Stimulated activated CD8-positive, alpha-beta memory T cell treated with anti-CD3 and anti-CD28 coated beads, Interleukin-4, amount 100 ng/mL, for 24 hours (primary cell): ENCODE measurements around the gene CLASP2.
"Not testable (repeated sequence)": the region's sequence is repeated elsewhere in the genome, so short reads cannot be mapped to it uniquely, and the experiment has no call there.

Source experiments
- DNase-seq: peaks from one replicate; pipeline ENCODE4 v3.0.0-alpha.2; 2020; ENCODE audit warnings: low read depth

The CLASP2 gene

DNA sequence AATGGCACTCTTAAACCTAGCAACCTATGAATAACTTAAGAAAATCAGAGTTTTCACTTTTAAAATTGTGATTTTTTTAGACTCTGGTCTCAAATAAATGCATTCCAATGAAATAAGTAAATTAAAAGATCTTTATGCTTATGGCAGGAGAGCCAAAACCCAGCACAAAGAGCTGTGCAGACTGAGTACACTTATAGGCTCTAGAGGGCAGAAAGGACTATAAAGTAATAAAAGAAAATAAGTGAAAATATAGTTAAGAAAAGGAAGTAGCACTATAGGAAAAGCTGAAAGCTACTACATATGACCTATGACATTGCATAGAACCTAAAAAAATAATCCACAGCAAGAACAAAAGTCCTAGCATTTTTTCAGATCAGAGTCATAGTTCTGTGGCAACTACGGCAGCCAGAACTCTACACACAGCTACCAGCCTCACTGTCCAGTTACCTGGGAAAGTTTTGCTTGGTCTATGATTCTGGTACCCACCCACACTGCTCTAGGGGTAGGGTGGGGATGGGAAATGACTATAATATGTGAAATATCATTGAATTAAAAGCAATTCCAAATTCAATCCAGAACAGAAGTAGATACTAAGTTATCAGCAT, 30.5 kb downstream of the CLASP2 start:
- no peak for DNase-seq

DNA sequence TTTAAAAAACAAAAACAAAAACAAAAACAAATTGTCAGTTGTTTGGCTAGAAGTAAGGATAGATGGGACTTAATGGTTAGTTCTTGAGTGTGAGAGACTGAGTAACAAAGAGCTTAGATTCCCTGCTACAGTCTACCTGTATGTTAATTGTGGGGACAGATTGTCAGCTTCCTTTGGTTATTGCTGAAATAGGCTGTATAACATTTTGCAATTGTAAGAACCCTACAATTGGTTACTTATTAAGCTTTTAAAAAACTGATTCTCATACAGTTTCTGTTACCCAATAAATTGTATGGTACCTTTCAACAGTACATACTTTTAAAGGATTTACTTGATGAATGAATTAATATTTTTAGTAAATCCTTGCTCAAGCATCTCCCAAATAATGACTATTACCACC, 35.3 kb downstream of the CLASP2 start:
- DNase-seq, result no peak

DNA sequence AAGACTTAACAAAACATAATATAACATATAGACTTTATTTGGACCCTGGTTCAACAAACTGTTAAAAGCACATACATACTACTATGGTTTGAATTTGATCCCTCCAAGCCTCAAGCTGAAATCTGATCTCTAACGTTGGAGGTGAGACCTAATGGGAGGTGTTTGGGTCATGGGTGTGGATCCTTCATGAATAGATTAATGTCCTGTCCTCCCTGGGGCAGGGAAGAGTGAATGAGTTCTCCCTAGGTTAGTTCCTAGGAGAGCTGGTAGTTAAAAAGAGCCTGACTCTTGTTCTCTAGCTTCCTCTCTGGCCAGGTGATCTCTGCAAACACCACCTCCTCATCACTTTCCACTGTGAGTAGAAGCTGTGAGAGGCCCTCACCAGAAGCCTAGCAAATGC, 36.4 kb downstream of the CLASP2 start:
- no peak for DNase-seq

DNA sequence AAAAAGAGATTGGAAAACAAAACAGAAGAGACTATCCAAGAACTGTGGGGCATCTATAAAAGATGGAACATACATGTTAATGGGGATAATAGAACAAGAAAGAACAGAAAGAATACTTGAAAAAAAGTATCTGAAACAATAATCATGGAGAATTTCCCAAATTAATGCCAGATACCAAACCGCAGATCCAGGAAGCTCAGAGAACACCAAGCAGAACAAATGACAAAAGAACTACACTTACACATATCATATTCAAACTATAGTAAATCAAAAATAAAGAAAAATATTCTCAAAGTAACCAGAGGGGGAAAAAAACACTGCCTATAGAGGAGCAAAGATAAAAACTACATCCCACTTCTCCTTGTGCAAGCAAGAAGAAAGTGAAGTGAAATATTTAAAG, 40.0 kb downstream of the CLASP2 start:
- no peak for DNase-seq

DNA sequence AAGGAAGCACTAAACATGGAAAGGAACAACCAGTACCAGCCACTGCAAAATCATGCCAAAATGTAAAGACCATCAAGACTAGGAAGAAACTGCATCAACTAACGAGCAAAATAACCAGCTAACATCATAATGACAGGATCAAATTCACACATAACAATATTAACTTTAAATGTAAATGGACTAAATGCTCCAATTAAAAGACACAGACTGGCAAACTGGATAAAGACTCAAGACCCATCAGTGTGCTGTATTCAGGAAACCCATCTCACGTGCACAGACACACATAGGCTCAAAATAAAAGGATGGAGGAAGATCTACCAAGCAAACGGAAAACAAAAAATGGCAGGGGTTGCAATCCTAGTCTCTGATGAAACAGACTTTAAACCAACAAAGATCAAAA, 44.6 kb downstream of the CLASP2 start:
- not testable (repeated sequence) for DNase-seq

DNA sequence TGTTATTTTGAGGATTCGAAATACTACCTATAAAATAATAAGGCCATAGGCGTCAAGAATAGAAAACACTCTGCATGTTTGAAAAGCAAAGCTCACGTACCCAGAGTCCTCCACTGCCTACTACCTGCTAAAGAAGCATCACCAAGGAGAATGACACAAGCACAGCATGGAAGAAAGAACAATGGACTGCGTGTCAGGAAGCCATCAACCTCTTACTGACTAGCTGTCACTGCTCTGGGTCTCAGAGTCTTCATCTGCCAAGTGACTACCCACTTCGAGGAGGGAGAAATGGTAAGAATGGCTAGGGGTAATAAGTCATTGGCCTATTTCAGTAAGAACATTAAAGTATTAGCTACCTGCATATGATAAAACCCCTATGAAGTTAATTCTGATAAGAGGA, 49.4 kb downstream of the CLASP2 start:
- DNase-seq, result no peak

DNA sequence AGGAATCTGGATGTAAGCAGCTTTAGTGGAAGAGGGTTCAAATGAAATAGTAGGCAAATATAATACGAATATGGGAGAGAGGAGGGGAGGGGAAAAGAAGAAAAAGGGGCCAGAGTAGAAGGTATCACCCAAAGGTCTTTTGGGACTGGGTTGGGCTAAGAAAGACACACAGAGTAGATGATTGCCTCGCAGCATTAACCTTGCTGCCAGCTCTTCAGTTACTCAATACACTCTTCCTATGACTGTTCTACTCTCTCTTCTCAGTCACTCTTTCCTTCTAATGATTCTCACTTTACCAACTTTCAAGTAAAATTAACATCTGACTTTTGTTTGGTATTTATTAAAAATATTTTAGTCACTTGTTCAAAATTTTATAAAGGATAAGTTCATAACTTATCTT, 52.8 kb downstream of the CLASP2 start:
- no peak for DNase-seq

DNA sequence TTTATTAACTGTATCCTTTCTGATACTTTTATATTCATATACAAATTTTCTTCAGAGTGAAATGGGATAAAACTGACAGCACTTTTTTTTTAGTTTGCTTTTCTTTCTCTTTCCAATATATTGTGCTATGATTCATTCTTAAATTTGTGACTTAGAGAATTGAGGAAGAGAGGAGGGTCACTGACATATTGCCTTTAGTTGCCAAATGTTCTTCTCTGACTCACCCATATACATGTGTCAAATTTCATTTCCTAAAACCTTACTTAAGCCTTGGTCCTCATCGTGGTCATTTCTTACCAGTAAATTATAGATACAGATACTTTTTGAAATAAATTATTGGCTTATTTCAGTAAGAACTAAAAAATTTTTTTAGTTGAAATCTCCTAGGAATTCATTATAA, 53.9 kb downstream of the CLASP2 start:
- no peak for DNase-seq

DNA sequence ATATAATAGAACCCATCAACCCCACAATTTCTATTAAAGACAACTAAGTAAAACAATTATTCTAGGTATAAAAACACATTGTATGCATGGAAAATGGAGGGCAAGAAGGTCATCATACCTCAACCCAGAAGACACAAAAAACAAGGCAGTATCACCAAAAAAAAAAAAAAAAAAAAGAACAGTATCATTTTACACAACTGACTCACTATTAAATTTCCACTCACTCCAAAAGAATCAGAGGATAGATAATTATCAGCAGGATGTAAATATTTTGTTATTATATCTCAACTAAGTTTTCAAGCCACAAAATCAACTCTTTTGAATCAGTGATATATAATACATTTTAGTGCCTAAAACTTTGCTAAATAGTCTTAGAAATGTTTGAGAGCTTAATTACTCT, 55.0 kb downstream of the CLASP2 start:
- no peak for DNase-seq

DNA sequence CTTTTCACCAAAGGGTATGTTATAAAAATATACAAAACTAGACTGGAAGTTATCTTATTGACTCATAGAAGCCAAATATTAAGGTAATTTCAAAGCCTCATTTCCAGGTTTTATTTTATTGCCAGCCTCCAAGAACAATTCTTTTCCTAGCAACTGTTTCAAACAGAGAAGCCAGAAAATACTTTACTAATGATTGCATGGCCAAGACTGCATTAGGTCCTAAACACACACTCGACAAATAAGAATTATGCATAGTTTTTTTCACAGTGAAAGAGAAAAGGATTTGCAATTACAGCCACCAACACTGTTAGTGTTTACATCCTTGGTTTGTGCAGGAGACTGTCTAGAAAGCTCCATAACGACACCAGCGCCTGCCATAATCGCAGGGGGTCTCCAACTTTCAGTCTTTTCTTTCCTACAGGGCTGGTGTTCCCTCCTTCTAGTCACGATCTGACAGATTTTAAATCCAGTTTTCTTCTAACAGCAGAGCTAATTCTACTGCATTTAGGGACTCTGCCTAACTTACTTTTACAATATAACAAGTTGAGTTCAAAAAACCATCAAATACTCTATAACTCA, 58.1 kb downstream of the CLASP2 start:
- DNase-seq, result no peak

DNA sequence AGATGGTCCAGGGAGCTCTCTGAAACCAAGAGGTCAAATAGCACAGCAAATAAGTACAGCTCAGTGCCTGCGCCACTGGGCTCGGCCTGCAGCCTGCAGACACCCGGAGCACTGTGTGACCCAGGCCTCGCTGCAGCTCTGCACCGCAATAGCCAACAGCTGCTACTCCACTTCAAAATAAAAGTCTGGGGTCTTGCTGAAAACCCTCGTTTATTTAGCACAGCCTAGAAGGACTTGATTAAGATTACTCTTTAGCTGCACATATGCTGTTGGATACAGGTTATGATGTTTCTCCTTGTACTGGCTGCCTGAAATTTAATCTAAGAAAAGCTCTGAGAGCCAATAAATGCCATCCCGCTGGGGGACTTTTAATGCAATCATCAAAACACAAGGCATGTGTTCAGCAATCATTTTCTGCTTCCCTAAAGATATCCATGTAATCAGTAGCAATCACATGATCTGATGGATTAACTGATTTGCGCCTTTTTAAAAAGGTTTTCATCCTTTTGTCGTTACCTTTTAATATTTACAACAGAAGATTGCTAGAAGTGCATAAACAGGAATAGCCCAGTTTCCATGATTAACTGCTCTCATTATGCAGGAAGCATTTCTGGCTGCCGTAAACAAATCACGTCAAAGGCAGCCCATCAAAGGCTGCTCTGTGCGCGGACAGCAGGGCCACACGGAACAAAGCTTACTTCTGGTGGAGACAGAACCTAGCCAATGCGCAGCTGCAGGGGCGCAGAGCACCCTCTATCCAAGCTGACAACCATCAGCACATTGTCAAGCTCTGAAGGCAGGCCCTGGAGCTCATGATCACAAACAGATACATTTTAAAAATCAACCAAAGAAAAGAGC, 58.8 kb downstream of the CLASP2 start:
- DNase-seq, result no peak

DNA sequence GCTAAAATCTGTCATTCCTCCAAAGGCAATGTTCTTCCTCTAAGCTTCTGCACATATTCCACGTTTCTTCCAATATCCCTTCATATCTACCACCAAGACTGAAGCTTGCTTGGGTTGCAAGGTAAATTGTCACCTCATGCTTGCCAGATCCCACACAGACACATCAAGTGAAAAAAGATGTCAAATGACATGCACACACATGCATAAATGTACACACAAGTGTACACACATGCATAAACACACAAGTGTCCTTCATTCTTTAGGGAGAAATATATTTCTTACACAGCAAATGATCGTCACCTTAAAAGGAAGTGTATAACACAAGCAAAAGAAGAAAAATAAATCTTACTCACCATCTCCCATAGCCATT, 59.4 kb downstream of the CLASP2 start:
- DNase-seq, result no peak

DNA sequence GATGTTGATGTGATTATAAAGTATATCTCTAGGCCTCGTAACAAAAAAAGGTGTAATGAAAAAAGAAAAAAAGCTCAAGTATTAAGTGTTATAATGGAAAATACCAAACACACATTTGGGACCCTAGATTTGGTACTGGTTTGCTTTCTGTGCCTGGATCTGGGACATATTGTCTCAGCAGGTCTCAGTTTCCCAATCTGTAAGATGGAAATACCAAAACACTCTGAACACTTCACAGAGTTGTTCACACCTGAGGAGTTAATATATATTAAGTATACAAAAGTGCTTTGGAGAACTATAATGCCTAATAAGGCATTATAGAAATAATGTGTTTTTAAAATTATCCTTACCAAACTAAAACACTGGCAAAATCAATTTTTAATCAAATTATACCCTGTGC, 60.0 kb downstream of the CLASP2 start:
- DNase-seq, result no peak

DNA sequence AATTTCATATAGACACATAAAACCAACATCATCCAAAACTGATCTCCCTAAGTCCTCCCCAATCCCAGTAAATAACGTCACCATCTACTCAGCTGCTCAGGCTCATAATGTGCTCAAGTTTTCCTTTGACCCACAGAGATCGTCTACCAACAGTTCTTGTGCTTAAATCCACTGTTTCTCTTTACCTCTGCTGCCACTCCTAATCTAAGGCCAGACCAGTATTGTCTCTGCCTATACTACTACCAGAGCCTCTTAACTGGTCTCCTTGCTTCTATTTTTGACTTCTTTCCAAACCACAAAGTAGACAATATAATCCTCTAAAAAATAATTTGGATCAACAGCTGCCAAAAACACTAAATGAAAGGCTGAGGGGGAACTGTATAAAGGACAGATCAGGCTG, 65.3 kb downstream of the CLASP2 start:
- DNase-seq, result no peak

DNA sequence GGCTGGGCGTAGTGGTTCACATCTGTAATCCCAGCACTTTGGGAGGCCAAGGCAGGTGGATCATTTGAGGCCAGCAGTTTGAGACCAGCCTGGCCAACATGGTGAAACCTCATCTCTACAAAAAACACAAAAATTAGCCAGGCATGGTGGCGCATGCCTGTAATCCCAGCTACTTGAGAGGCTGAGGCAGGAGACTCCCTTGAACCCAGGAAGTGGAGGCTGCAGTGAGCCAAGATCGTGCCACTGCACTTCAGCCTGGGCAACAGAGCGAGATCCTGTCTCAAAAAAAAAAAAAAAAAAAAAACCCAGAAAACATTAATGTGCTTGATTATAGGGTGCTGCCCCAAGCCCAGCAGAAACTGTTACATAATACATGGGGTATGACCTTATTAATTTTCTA, 67.0 kb downstream of the CLASP2 start:
- not testable (repeated sequence) for DNase-seq

DNA sequence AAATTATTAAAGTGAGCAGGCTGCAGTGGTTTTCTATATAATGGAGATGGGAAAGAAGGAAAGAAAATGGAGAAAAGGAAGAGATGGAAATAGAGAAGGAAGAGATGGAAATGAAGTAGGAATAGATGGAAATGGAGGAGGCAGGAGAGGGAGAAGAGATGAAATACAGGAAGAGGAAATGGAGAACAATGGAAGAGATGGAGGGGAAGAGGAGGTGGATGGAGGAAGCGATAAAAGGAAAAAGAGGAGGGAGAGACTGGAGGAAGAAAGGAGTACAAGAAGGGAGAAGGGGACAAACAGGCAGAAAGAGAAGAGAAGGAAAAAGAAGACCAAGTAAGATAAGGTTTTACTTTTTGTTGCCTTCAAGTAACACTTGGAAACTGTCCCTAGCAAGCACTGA, 67.6 kb downstream of the CLASP2 start:
- DNase-seq, result no peak

DNA sequence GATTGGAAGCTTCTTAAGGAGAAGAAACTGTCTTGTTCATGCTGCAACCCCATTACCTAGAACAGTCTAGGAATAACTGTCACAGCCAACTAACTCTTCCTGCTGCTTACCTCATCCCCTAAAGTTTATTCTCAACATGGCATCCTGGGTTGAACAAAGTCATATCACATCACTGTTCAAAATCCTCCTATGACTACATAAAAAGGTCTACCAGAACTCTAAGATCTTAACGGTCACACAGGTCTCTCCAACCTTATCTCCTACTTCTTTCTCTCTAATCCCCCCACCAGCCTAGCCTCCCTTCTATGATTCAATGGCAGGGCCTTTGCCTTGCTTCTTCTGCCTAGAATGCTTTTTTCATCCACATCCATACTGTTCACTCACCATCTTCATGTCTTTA, 69.3 kb downstream of the CLASP2 start:
- no peak for DNase-seq

DNA sequence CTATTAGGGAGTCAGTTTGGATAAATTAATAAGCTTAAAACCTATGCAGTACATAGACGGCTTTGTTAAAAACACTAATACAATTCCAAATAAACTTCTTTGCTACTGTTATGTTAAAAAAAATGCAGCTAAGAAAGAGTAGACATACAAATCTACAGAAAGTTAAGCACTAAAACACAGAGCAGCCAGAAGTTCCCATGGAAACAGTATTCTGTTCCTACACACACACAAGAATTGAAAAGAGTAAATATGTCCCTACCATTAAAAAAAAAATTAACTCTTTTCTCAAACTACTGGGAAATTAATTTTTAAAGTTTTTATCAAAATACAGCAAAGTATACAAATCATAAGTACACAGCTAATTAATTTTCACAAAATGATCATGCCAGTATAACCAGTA, 71.6 kb downstream of the CLASP2 start:
- DNase-seq, result no peak

DNA sequence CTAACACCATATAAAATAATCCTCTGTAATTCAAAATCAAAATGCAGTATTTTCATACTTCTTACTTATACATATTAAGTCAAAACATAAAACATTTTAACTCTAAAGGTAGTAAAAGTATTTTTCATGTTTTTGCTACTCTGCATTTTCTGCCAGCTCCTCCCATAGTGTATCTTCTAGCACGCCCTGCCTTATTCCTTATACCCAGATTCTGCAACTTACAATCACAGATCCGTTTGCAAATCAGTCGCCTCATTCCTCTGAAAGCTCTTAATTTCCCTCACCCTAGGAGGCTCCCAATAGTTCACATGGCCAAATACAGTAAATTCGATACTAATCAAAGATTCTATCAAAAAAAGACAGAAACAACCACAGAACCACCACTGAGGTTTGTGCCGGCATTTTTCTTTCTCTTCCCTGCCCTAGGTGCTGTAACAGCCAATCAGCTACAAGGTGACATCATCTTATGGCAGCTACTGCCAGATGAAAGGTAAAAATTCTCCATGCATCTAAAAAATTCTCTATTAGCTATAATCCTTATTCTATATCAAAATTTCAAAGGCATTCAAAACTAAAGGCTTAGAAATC, 72.9 kb downstream of the CLASP2 start:
- no peak for DNase-seq

DNA sequence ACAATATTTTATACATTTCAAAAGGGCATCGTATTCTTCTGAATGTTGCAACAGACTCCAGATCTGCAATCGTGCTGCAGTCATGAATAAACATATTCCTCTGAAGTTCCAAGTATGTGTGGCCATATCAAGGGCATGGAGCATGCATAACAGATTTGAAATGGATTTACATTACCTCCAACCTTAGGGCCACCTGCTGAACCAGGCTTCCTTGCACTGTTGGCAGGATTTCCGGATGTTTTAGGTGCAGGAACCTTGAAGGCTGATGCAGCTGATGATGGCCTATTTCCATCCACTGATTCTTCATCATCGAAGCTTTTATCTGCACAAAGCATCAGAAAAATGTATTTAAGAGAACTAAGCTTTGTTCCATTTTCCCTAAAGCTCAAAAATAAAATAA, 73.5 kb downstream of the CLASP2 start:
- no peak for DNase-seq

DNA sequence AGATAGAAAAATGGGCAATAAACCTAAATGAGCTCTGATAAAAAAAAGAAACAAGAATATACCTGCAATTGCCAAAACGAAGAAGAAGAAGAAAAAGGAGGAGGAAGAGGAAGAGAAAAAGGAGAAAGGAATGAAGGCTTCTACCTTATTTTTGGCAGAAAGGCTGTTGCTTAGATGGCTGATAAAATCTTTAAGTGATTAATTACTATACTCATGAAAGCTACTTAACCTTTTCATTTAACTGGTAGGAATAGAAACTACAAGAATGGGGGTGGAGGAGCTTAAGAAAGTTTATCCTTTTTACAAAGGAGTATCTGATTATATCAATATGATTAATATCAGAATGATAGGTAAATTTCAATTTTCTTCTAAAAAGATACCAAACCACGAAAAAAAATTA, 75.2 kb downstream of the CLASP2 start:
- no peak for DNase-seq

DNA sequence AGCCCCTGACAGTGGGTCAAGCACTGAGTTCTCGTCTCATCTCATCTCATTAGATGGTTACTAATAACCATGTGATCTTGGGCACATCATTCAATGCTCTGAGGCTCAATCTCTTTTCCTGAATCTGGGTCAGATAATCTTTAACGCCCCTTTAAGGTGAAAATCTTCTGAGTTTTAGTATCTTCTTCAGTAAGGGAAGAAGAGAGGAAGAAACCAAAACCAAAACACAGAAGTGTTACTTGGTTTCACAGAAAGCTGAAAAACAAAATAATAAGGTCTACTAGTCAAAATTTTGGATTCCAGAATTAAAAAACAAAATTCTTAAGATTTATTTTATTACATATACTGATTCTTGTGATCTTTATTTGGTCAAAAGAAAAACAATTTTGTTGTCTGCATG, 78.2 kb downstream of the CLASP2 start:
- DNase-seq, result no peak

DNA sequence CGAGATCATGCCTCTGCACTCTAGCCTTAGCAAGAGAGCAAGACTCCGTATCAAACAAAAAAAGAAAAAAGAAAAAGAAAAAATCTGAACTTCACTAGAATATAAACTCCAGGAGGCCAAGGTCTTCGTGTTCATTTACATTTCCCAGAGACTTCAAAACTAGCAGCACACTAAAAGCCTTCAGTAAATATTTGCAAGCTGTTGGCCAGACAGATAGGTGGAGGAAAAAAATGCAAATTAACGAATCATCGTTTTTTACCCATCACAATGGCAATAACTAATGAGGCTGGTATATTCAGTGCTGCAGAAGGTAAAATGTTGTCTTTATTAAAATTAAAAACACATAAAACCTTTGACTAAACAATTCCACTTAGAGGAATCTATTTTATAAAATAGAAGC, 80.6 kb downstream of the CLASP2 start:
- no peak for DNase-seq
